Astrocyte (in vitro differentiated cells and primary cell): ENCODE data around the gene RGS11. TPM values are rescaled to one million over a fixed set of nuclear protein-coding genes. Genes with fewer than 3 reads are reported as not detected.
"Not testable (repeated sequence)": the region's sequence is repeated elsewhere in the genome, so short reads cannot be mapped to it uniquely, and the experiment has no call there.

Source experiments
- DNase-seq: peaks from one replicate; pipeline ENCODE4 v3.0.0-alpha.2; 2010; ENCODE audit warnings: low read depth
- FAIRE-seq: peaks from 2 replicates; lab custom pipeline; 2011; peaks lifted over from hg19 to GRCh38; lab: Jason Lieb, UNC
- H2AFZ ChIP-seq: 2 replicates; pipeline ENCODE4 v1.6.0; 2012; ENCODE audit warnings: low read depth, low read length, inconsistent platforms
- H3K27ac ChIP-seq: 2 replicates; pipeline ENCODE4 v1.5.1; 2011; ENCODE audit warnings: low read depth, low read length, inconsistent platforms
- H3K27me3 ChIP-seq: 2 replicates; pipeline ENCODE4 v1.6.0; 2011; ENCODE audit warnings: low read length, inconsistent platforms; ENCODE audit not compliant: insufficient read depth
- H3K36me3 ChIP-seq: 2 replicates; pipeline ENCODE4 v1.5.1; 2011; ENCODE audit warnings: low read length, inconsistent platforms; ENCODE audit not compliant: insufficient read depth
- H3K4me1 ChIP-seq: 2 replicates; pipeline ENCODE4 v1.5.1; 2011; ENCODE audit warnings: low read length, inconsistent platforms; ENCODE audit not compliant: insufficient read depth
- H3K4me2 ChIP-seq: 2 replicates; pipeline ENCODE4 v1.6.0; 2012; ENCODE audit warnings: low read length, inconsistent platforms
- H3K4me3 ChIP-seq: 2 replicates; pipeline ENCODE4 v1.5.1; 2011; ENCODE audit warnings: low read depth, mild to moderate bottlenecking, low read length, inconsistent platforms; ENCODE audit not compliant: insufficient read depth
- H3K79me2 ChIP-seq: 2 replicates; pipeline ENCODE4 v1.6.0; 2012; ENCODE audit warnings: mild to moderate bottlenecking, low read length, inconsistent platforms; ENCODE audit not compliant: insufficient read depth
- H3K9ac ChIP-seq: 2 replicates; pipeline ENCODE4 v1.6.0; 2012; ENCODE audit warnings: mild to moderate bottlenecking, low read length, inconsistent platforms
- H3K9me3 ChIP-seq: 2 replicates; pipeline ENCODE4 v1.5.1; 2012; ENCODE audit warnings: low read depth, mild to moderate bottlenecking, low read length, inconsistent platforms; ENCODE audit not compliant: insufficient read depth
- H4K20me1 ChIP-seq: 2 replicates; pipeline ENCODE4 v1.6.0; 2012; ENCODE audit warnings: low read length, inconsistent platforms; ENCODE audit not compliant: insufficient read depth
- H3K27ac Mint-ChIP-seq: one replicate; pipeline ENCODE4 v1.8.0; 2021; ENCODE audit warnings: mild to moderate bottlenecking, mixed read lengths; ENCODE audit not compliant: unreplicated experiment
- H3K27me3 Mint-ChIP-seq: one replicate; pipeline ENCODE4 v1.8.0; 2021; ENCODE audit warnings: low read depth, mixed read lengths; ENCODE audit not compliant: unreplicated experiment
- H3K36me3 Mint-ChIP-seq: one replicate; pipeline ENCODE4 v1.8.0; 2021; ENCODE audit warnings: low read depth, mixed read lengths; ENCODE audit not compliant: unreplicated experiment
- H3K4me1 Mint-ChIP-seq: one replicate; pipeline ENCODE4 v1.8.0; 2021; ENCODE audit warnings: low read depth, mixed read lengths; ENCODE audit not compliant: unreplicated experiment
- H3K4me3 Mint-ChIP-seq: one replicate; pipeline ENCODE4 v1.8.0; 2021; ENCODE audit warnings: mild to moderate bottlenecking, moderate library complexity, mixed read lengths; ENCODE audit not compliant: unreplicated experiment
- H3K9me3 Mint-ChIP-seq: one replicate; pipeline ENCODE4 v1.8.0; 2021; ENCODE audit warnings: mild to moderate bottlenecking, mixed read lengths; ENCODE audit not compliant: unreplicated experiment
- EZH2 ChIP-seq: IDR thresholded peaks from 2 replicates; pipeline ENCODE4 v1.6.1; 2012; ENCODE audit warnings: mild to moderate bottlenecking, low read length, inconsistent platforms; ENCODE audit not compliant: insufficient read depth
- total RNA-seq: library from RNA; stranded (reverse); gene quantifications from 2 replicates; pipeline ENCODE4 v1.2.1, GENCODE V29; 2021
- TF ChIP-seq, protein P1 (sequence below): IDR thresholded peaks from 2 replicates; pipeline ENCODE4 v1.5.1; 2011; ENCODE audit warnings: low read depth, mild to moderate bottlenecking, inconsistent platforms, low read length, moderate library complexity; ENCODE audit not compliant: insufficient read depth

RGS11 gene
- total RNA-seq, 1 donor from 2014 or later = 2.7 TPM

DNA sequence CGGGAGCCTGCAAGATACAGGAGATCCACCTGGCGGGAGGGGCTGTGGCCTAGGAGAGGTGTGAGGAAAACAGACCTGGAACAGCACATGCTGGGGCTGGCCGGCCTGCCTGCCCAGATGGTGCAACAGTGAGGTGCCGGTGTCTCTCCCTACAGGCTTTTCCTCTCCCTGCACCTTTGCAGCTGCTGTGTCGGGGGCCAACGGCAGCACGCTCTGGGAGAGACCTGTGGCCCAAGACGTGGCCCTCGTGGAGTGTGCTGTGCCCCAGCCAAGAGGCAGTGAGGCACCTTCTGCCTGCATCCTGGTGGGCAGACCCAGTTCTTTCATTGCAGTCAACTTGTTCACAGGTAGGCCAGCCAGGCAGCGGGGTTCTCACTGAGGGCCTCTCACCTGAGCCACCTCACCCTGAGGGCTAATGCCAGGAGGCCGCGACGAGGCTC is 15.9 kb downstream of the RGS11 start:
- Mint-ChIP-seq H3K27me3 (no peaks in the 10 kb centered on the region), H3K9me3 (no peaks in the 10 kb centered on the region), H3K4me1 (no peaks in the 10 kb centered on the region), H3K27ac (no peak overlapping the region), H3K36me3 (peaks cover 33% of the 10 kb centered on the region), H3K4me3 (no peak overlapping the region)
- no peak overlapping the region for H3K4me3 ChIP-seq
- TF ChIP-seq, protein P1, sequence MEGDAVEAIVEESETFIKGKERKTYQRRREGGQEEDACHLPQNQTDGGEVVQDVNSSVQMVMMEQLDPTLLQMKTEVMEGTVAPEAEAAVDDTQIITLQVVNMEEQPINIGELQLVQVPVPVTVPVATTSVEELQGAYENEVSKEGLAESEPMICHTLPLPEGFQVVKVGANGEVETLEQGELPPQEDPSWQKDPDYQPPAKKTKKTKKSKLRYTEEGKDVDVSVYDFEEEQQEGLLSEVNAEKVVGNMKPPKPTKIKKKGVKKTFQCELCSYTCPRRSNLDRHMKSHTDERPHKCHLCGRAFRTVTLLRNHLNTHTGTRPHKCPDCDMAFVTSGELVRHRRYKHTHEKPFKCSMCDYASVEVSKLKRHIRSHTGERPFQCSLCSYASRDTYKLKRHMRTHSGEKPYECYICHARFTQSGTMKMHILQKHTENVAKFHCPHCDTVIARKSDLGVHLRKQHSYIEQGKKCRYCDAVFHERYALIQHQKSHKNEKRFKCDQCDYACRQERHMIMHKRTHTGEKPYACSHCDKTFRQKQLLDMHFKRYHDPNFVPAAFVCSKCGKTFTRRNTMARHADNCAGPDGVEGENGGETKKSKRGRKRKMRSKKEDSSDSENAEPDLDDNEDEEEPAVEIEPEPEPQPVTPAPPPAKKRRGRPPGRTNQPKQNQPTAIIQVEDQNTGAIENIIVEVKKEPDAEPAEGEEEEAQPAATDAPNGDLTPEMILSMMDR = no peak
- no peak for TF ChIP-seq EZH2
- H3K27ac ChIP-seq = no peak overlapping the region
- FAIRE-seq (no peak), DNase-seq (no peak)
- no peak overlapping the region for H3K9ac ChIP-seq
- no peaks in the 10 kb centered on the region for H3K4me1 ChIP-seq
- H3K27me3 ChIP-seq = no peaks in the 10 kb centered on the region
- H4K20me1 ChIP-seq = no peaks in the 10 kb centered on the region
- no peaks in the 10 kb centered on the region for H3K79me2 ChIP-seq
- no peaks in the 10 kb centered on the region for H3K9me3 ChIP-seq
- no peak overlapping the region for H2AFZ ChIP-seq
- H3K4me2 ChIP-seq = no peak overlapping the region
- peaks cover 2% of the 10 kb centered on the region for H3K36me3 ChIP-seq

DNA sequence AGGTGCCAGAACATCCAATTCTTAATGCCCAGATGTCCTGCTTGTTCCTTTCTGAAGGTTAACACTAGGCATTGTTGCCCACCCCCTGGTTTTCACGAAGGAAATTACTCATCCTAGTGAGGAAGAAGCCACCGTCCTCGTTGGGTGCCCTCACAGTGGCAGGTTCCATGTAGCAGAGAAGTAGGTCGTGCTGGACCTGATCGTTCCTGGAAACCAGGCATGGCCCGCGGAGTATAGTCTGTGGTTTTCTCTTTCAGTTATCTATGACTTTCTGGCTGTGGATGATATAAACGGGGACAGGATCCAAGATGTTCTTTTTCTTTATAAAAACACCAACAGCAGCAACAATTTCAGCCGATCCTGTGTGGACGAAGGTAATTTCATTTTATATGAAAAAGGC is 16.5 kb downstream of the RGS11 start:
- H3K27me3 ChIP-seq = no peaks in the 10 kb centered on the region
- no peaks in the 10 kb centered on the region for H3K9me3 ChIP-seq
- TF ChIP-seq EZH2 = no peak
- TF ChIP-seq, protein P1 = no peak
- no peaks in the 10 kb centered on the region for H3K9me3 Mint-ChIP-seq
- H3K27me3 Mint-ChIP-seq = no peaks in the 10 kb centered on the region
- no peaks in the 10 kb centered on the region for H3K79me2 ChIP-seq
- H4K20me1 ChIP-seq = no peaks in the 10 kb centered on the region
- peaks cover 2% of the 10 kb centered on the region for H3K36me3 ChIP-seq
- H3K27ac ChIP-seq = no peak overlapping the region
- no peak overlapping the region for H3K9ac ChIP-seq
- no peak overlapping the region for H3K4me3 ChIP-seq
- no peak overlapping the region for H3K4me3 Mint-ChIP-seq
- DNase-seq = no peak
- FAIRE-seq = no peak
- H3K4me2 ChIP-seq = no peak overlapping the region
- no peak overlapping the region for H3K27ac Mint-ChIP-seq
- H3K36me3 Mint-ChIP-seq = peaks cover 33% of the 10 kb centered on the region
- no peaks in the 10 kb centered on the region for H3K4me1 ChIP-seq
- no peaks in the 10 kb centered on the region for H3K4me1 Mint-ChIP-seq
- H2AFZ ChIP-seq = no peak overlapping the region

DNA sequence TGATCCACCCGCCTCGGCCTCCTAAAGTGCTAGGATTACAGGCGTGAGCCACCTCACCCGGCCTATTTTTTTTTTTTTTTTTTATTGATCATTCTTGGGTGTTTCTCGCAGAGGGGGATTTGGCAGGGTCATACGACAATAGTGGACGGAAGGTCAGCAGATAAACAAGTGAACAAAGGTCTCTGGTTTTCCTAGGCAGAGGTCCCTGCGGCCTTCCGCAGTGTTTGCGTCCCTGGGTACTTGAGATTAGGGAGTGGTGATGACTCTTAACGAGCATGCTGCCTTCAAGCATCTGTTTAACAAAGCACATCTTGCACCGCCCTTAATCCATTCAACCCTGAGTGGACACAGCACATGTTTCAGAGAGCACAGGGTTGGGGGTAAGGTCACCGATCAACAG is 17.7 kb downstream of the RGS11 start:
- not testable (repeated sequence) for H3K9ac ChIP-seq, H3K79me2 ChIP-seq, H3K9me3 ChIP-seq, H3K4me3 ChIP-seq, H4K20me1 ChIP-seq, H2AFZ ChIP-seq, DNase-seq, H3K27me3 Mint-ChIP-seq, H3K27me3 ChIP-seq, H3K36me3 ChIP-seq, H3K4me1 ChIP-seq, H3K4me2 ChIP-seq, H3K4me3 Mint-ChIP-seq, H3K27ac ChIP-seq, H3K9me3 Mint-ChIP-seq, H3K27ac Mint-ChIP-seq, FAIRE-seq, H3K4me1 Mint-ChIP-seq
- H3K36me3 Mint-ChIP-seq = peaks cover 33% of the 10 kb centered on the region
